K562 (cell line): Measurements from ENCODE around the gene EXOSC2. TPM values are rescaled to one million over a fixed set of nuclear protein-coding genes. Genes with fewer than 3 reads are reported as not detected.

Experiments used
- ATAC-seq: fragments of 200-7000 bp; cut with Tn5 transposase; 3 replicates; pipeline ENCODE4 v1.9.1; 2020; ENCODE audit warnings: moderate library complexity
- BruUV-seq: library from RNA; stranded (reverse); fragments of 400-500 nt; replicated peaks from 2 replicates; lab custom pipeline; 2021; lab: Mats Ljungman, UMichigan
- CTCF ChIA-PET: fragments of 300-600 bp; formaldehyde crosslinking; extraction: SDS; loops from one replicate; lab custom pipeline; 2021; ENCODE audit warnings: low intra/inter-chr PET ratio; lab: Yijun Ruan, JAX
- POLR2A ChIA-PET: fragments of 300-600, 350-650 bp; sonication (Branson Sonifier 250); formaldehyde crosslinking; extraction: SDS; loops from one replicate; lab custom pipeline; 2021; ENCODE audit warnings: antibody characterized with exemption, inconsistent platforms; lab: Yijun Ruan, JAX
- DNase-seq, 4 experiments: peaks; one replicate each; pipeline versions ENCODE4 v3.0.0 to v3.0.0-alpha.2; 2011 to 2018; ENCODE audit warnings: low spot score in 3 of 4, mixed read lengths in 3 of 4; ENCODE audit errors: extremely low read depth in 1 of 4
- FAIRE-seq: peaks from 2 replicates; lab custom pipeline; 2011; peaks lifted over from hg19 to GRCh38; lab: Jason Lieb, UNC
- H2AFZ ChIP-seq: 2 replicates; pipeline ENCODE4 v1.6.0; 2011; ENCODE audit warnings: low read depth, low read length, control low read depth, inconsistent platforms
- H3K27ac ChIP-seq: fragments of 200-600 bp; 3 replicates; pipeline ENCODE4 v1.8.0; 2011; ENCODE audit warnings: low read depth, mild to moderate bottlenecking, control low read depth, inconsistent platforms, low read length, moderate library complexity, mixed read lengths; ENCODE audit errors: extremely low read depth
- H3K27me3 ChIP-seq, 2 experiments: fragments of 300-600 bp in 1 of 2; 2 replicates in 1 of 2; 3 replicates in 1 of 2; pipeline versions ENCODE4 v1.6.0 to v1.8.0; 2011; ENCODE audit warnings: inconsistent platforms in 2 of 2, low read length in 2 of 2, mild to moderate bottlenecking in 1 of 2, mixed read lengths in 1 of 2, moderate library complexity in 1 of 2; ENCODE audit not compliant: control insufficient read depth in 2 of 2, insufficient read depth in 2 of 2
- H3K36me3 ChIP-seq: fragments of 300-600 bp; 3 replicates; pipeline ENCODE4 v1.8.0; 2011; ENCODE audit warnings: mild to moderate bottlenecking, low read length, inconsistent platforms; ENCODE audit not compliant: control insufficient read depth, insufficient read depth
- H3K4me1 ChIP-seq, 2 experiments: fragments of 200-600 bp in 1 of 2; replicated peaks in 1 of 2; 2 replicates in 1 of 2; 3 replicates in 1 of 2; pipeline versions ENCODE4 v1.5.1 to v1.8.0; 2011; ENCODE audit warnings: inconsistent platforms in 2 of 2, low read length in 2 of 2, mild to moderate bottlenecking in 1 of 2, mixed read lengths in 1 of 2, moderate library complexity in 1 of 2; ENCODE audit not compliant: control insufficient read depth in 2 of 2, insufficient read depth in 2 of 2
- H3K4me2 ChIP-seq: 2 replicates; pipeline ENCODE4 v1.6.1; 2011; ENCODE audit warnings: low read length, control low read depth, inconsistent platforms, mixed read lengths; ENCODE audit not compliant: insufficient read depth
- H3K4me3 ChIP-seq: fragments of 200-600 bp; sonication (generic), shearing (Covaris generic); 2 replicates; pipeline ENCODE4 v1.5.1; 2016; ENCODE audit warnings: control low read depth, inconsistent platforms
- H3K79me2 ChIP-seq: fragments of 200-600 bp; 3 replicates; pipeline ENCODE4 v1.8.0; 2011; ENCODE audit warnings: low read length, inconsistent platforms; ENCODE audit not compliant: control insufficient read depth, insufficient read depth
- H3K9ac ChIP-seq, 2 experiments: 2 replicates each; pipeline versions ENCODE4 v1.6.0 to v1.6.1; 2011; ENCODE audit warnings: low read depth in 2 of 2, low read length in 2 of 2, control low read depth in 1 of 2, inconsistent platforms in 1 of 2, mild to moderate bottlenecking in 1 of 2, mixed read lengths in 1 of 2; ENCODE audit not compliant: insufficient read depth in 1 of 2
- H3K9me1 ChIP-seq: one replicate; pipeline ENCODE4 v1.6.0; 2011; ENCODE audit warnings: inconsistent platforms, mild to moderate bottlenecking, low read length, moderate library complexity; ENCODE audit not compliant: control insufficient read depth, insufficient read depth
- H3K9me3 ChIP-seq: replicated peaks from 2 replicates; pipeline ENCODE4 v1.5.1; 2011; ENCODE audit warnings: low read depth, low read length, inconsistent platforms; ENCODE audit not compliant: control insufficient read depth, insufficient read depth
- H4K20me1 ChIP-seq: replicated peaks from 2 replicates; pipeline ENCODE4 v1.6.1; 2011; ENCODE audit warnings: low read length, inconsistent platforms, mixed read lengths; ENCODE audit not compliant: control insufficient read depth, insufficient read depth
- E2F6 ChIP-seq, 2 experiments: IDR thresholded peaks; 2 replicates each; pipeline ENCODE4 v1.6.1; 2011; ENCODE audit warnings: borderline replicate concordance in 1 of 2, control low read depth in 1 of 2, low read depth in 1 of 2, low read length in 1 of 2, mild to moderate bottlenecking in 1 of 2, mixed read lengths in 1 of 2, moderate library complexity in 1 of 2; ENCODE audit not compliant: insufficient read depth in 1 of 2, insufficient read length in 1 of 2, poor library complexity in 1 of 2, severe bottlenecking in 1 of 2; ENCODE audit errors: extremely low read depth in 1 of 2
- GATAD2B ChIP-seq: fragments of 450-650 bp; IDR thresholded peaks from 2 replicates; pipeline ENCODE4 v1.6.1; 2017; ENCODE audit warnings: mild to moderate bottlenecking, borderline replicate concordance
- HBP1 ChIP-seq: fragments of 450-650 bp; formaldehyde crosslinking; IDR thresholded peaks from 2 replicates; pipeline ENCODE4 v1.4.0; 2022; ENCODE audit warnings: missing genetic modification characterization
- HDAC2 ChIP-seq: fragments of 450-650 bp; IDR thresholded peaks from 2 replicates; pipeline ENCODE4 v1.6.1; 2016; ENCODE audit warnings: mild to moderate bottlenecking
- HMGXB4 ChIP-seq: sonication (generic); formaldehyde crosslinking; IDR thresholded peaks from 2 replicates; pipeline ENCODE4 v1.8.1; 2023; ENCODE audit warnings: mild to moderate bottlenecking, missing genetic modification reagents
- PURB ChIP-seq: sonication (generic); formaldehyde crosslinking; IDR thresholded peaks from 2 replicates; pipeline ENCODE4 v1.9.0; 2021; ENCODE audit warnings: low read depth, mild to moderate bottlenecking, missing genetic modification reagents
- SIN3B ChIP-seq: fragments of 450-650 bp; IDR thresholded peaks from 2 replicates; pipeline ENCODE4 v1.6.1; 2017; ENCODE audit warnings: low read depth, mild to moderate bottlenecking, moderate library complexity
- SRSF3 ChIP-seq: fragments of 200-400 bp; formaldehyde crosslinking; IDR thresholded peaks from 2 replicates; pipeline ENCODE4 v1.6.1; 2016; ENCODE audit warnings: mild to moderate bottlenecking, low read length, moderate library complexity; ENCODE audit not compliant: insufficient read depth
- UBTF ChIP-seq, 2 experiments: IDR thresholded peaks; 2 replicates each; pipeline ENCODE4 v1.6.1; 2012; ENCODE audit warnings: improper control_type of control experiment in 2 of 2, low read depth in 2 of 2, low read length in 2 of 2, borderline replicate concordance in 1 of 2
- ZBTB8A ChIP-seq: fragments of 450-650 bp; IDR thresholded peaks from 2 replicates; pipeline ENCODE4 v1.6.1; 2018; ENCODE audit warnings: mild to moderate bottlenecking, moderate library complexity; ENCODE audit not compliant: partially characterized antibody
- WGBS: fragments of 100-300 bp; shearing (Covaris generic); methylation state at CpG from one replicate; pipeline ENCODE4 v1.1.6; 2016; ENCODE audit warnings: low coverage, mixed read lengths; ENCODE audit not compliant: insufficient coverage; ENCODE audit errors: missing lambda C conversion rate; 5-methylcytosine and 5-hydroxymethylcytosine counted together
- in situ Hi-C: fragments of 300-500 bp; cut with MboI; formaldehyde crosslinking; loops from 4 replicates; pipeline ENCODE4 v1.15.0; 2018; ENCODE audit warnings: inconsistent platforms, mixed read lengths
- intact Hi-C: fragments of 100-400 bp; cut with micrococcal nuclease; formaldehyde crosslinking; loops from 2 replicates; pipeline ENCODE4 v1.14.2; 2022
- polyA plus RNA-seq, 8 experiments: library from polyadenylated mRNA; depleted of rRNA in 4 of 8; stranded (reverse) in 5 of 8; unstranded in 3 of 8; fragments of >200 nt; fragmentation: Nextera tagmentation in 2 of 8; fragmentation: Illumina TruSeq in 1 of 8; extraction: Ambion mirVana in 2 of 8; extraction: Trizol in 1 of 8; gene quantifications; 2 replicates each; pipeline versions ENCODE4 v1.2.1 to v1.2.3, GENCODE V29; 2011 to 2014; ENCODE audit warnings: inconsistent platforms in 1 of 8, missing spikeins in 1 of 8
- total RNA-seq, 7 experiments: library from RNA; depleted of rRNA in 6 of 7; stranded (reverse); fragments of >200 nt in 6 of 7; fragmentation: Illumina TruSeq in 2 of 7; extraction: Trizol in 2 of 7; gene quantifications; 2 replicates each; pipeline versions ENCODE4 v1.2.1 to v1.2.3, GENCODE V29; 2011 to 2021; ENCODE audit warnings: low replicate concordance in 1 of 7

The EXOSC2 gene
- total and polyA plus RNA-seq, 9 of the 15 experiments (the other 6 are each of a cell fraction or from before 2014, with no cell fraction given), result 46.0 to 101 (median 77.6) TPM

GRCh38 chr9:130680836-130681768 is 12.5 kb upstream of the EXOSC2 start:
- CTCF ChIA-PET, result interaction anchor here (1.9 to 4.9 kb wide), 2 partner anchors 201 to 218 kb away, joined by 6 to 105 read pairs; no protein-coding TSS in a partner anchor
- DNase-seq (peak; percentile 88 to 94 (median 90)), ATAC-seq (peak; percentile 92), FAIRE-seq (peak; percentile 44)
- H2AFZ ChIP-seq, result peak overlapping the region; percentile 100
- no peaks in the 10 kb centered on the region for H4K20me1 ChIP-seq
- peak overlapping the region; percentile 66 for H3K4me3 ChIP-seq
- 6% methylated on average over 32 of the region's 116 CpGs for WGBS
- H3K36me3 ChIP-seq, result no peaks in the 10 kb centered on the region
- no peaks in the 10 kb centered on the region for H3K9me1 ChIP-seq
- peak overlapping the region; percentile 81 for H3K4me2 ChIP-seq
- POLR2A ChIA-PET, result interaction anchor here (0.7 to 2.2 kb wide), 2 partner anchors 215 to 218 kb away, joined by 4 to 11 read pairs; no protein-coding TSS in a partner anchor
- peaks cover 2 to 15% of the 10 kb centered on the region in 2 experiments; a peak in 3 of 5 replicates for H3K27me3 ChIP-seq
- intact Hi-C loops, result loop anchor here (5.0 kb wide), 2 partner anchors 39 to 199 kb away; no protein-coding TSS in a partner anchor
- no peaks in the 10 kb centered on the region for H3K79me2 ChIP-seq
- in situ Hi-C loops, result loop anchor here (25.0 kb wide), 1 partner anchor 544 kb away; no protein-coding TSS in a partner anchor
- no TSS peak for BruUV-seq
- peaks cover 8 to 19% of the 10 kb centered on the region in 2 experiments; a peak in 4 of 5 replicates for H3K4me1 ChIP-seq
- peak overlapping the region; percentile 60; the same call in 2 of the 3 replicates for H3K27ac ChIP-seq
- H3K9ac ChIP-seq, result peak overlapping the region; percentile 78 to 95
- no peaks in the 10 kb centered on the region for H3K9me3 ChIP-seq
- TF ChIP-seq ZBTB8A (no peak), SIN3B (peak; percentile 13; the same call in 1 of the 2 replicates), HDAC2 (peak; percentile 48; the same call in 1 of the 2 replicates), SRSF3 (no peak), HMGXB4 (no peak; the same call in 1 of the 2 replicates), HBP1 (CRISPR knock-in tag) (no peak), GATAD2B (no peak), PURB (CRISPR knock-in tag) (no peak), E2F6 (IDR thresholded peaks at IDR 0.05; ENCODE audit: borderline replicate concordance in 1 of 2, extremely low read depth in 1 of 2, insufficient read depth in 1 of 2, insufficient read length in 1 of 2, low read depth in 1 of 2, low read length in 1 of 2, poor library complexity in 1 of 2, severe bottlenecking in 1 of 2) (peak; percentile 92 to 93), UBTF (IDR thresholded peaks at IDR 0.05; ENCODE audit: borderline replicate concordance in 1 of 2, low read depth in 2 of 2, low read length in 2 of 2) (peak; percentile 46 to 58; a peak in 1 of 4 replicates)
